ENCODE results near the gene EPYC. TPM values are rescaled to one million over a fixed set of nuclear protein-coding genes. Genes with fewer than 3 reads are reported as not detected.

The EPYC gene
- total RNA-seq, 1 donor from 2014 or later: not detected

GRCh38 chr12:90965204-90965603 is 39.6 kb downstream of the EPYC start:
- no peak overlapping the region for H3K27ac ChIP-seq
- no peaks in the 10 kb centered on the region for H3K4me1 ChIP-seq
- H3K27me3 ChIP-seq: no peaks in the 10 kb centered on the region
- no peak for DNase-seq (ENCODE audit: low spot score in 2 of 2)
- no peaks in the 10 kb centered on the region for H3K36me3 ChIP-seq
- intact Hi-C loops (cut with DNase I): no loop called here
- TF ChIP-seq CTCF (IDR thresholded peaks at IDR 0.05): no peak
- no peaks in the 10 kb centered on the region for H3K9me3 ChIP-seq
- no peak overlapping the region for H3K4me3 ChIP-seq

GRCh38 chr12:90964616-90965015 is 40.2 kb downstream of the EPYC start:
- no peaks in the 10 kb centered on the region for H3K36me3 ChIP-seq
- H3K4me3 ChIP-seq: no peak overlapping the region
- no peak for DNase-seq (ENCODE audit: low spot score in 2 of 2)
- H3K27me3 ChIP-seq: no peaks in the 10 kb centered on the region
- intact Hi-C loops (cut with DNase I): no loop called here
- H3K27ac ChIP-seq: no peak overlapping the region
- no peaks in the 10 kb centered on the region for H3K9me3 ChIP-seq
- no peaks in the 10 kb centered on the region for H3K4me1 ChIP-seq
- TF ChIP-seq CTCF (IDR thresholded peaks at IDR 0.05): no peak

GRCh38 chr12:90963946-90964345 is 40.8 kb downstream of the EPYC start:
- H3K27ac ChIP-seq: no peak overlapping the region
- TF ChIP-seq CTCF (IDR thresholded peaks at IDR 0.05): no peak
- no peak overlapping the region for H3K4me3 ChIP-seq
- intact Hi-C loops (cut with DNase I): no loop called here
- H3K36me3 ChIP-seq: no peaks in the 10 kb centered on the region
- DNase-seq (ENCODE audit: low spot score in 2 of 2): no peak
- no peaks in the 10 kb centered on the region for H3K27me3 ChIP-seq
- H3K4me1 ChIP-seq: no peaks in the 10 kb centered on the region
- no peaks in the 10 kb centered on the region for H3K9me3 ChIP-seq

- no peaks in the 10 kb centered on the region for H3K9me3 ChIP-seq
- no peaks in the 10 kb centered on the region for H3K27me3 ChIP-seq
- no peak overlapping the region for H3K4me3 ChIP-seq
- DNase-seq (ENCODE audit: low spot score in 2 of 2): no peak
- no peaks in the 10 kb centered on the region for H3K4me1 ChIP-seq
- H3K36me3 ChIP-seq: no peaks in the 10 kb centered on the region
- intact Hi-C loops (cut with DNase I): no loop called here
- H3K27ac ChIP-seq: no peak overlapping the region
- no peak for TF ChIP-seq CTCF (IDR thresholded peaks at IDR 0.05)
These were observed 43.6 kb downstream of the EPYC start for GRCh38 chr12:90961154-90961553.

- Histone ChIP-seq H3K9me3 (no peaks in the 10 kb centered on the region), H3K27ac (no peak overlapping the region), H3K36me3 (no peaks in the 10 kb centered on the region), H3K4me1 (no peaks in the 10 kb centered on the region), H3K4me3 (no peak overlapping the region), H3K27me3 (no peaks in the 10 kb centered on the region)
- intact Hi-C loops (cut with DNase I): loop anchor here (10.0 kb wide), 1 partner anchor 1415 kb away; no protein-coding TSS in a partner anchor
- TF ChIP-seq CTCF (IDR thresholded peaks at IDR 0.05): peak in 2 of 3 experiments; percentile 63 to 71
- DNase-seq (ENCODE audit: low spot score in 2 of 2): no peak
These were observed 45.1 kb downstream of the EPYC start for GRCh38 chr12:90959538-90960139.

GRCh38 chr12:90959032-90959431 is 45.7 kb downstream of the EPYC start:
- H3K27ac ChIP-seq: no peak overlapping the region
- TF ChIP-seq CTCF (IDR thresholded peaks at IDR 0.05): no peak
- no peaks in the 10 kb centered on the region for H3K4me1 ChIP-seq
- H3K4me3 ChIP-seq: no peak overlapping the region
- intact Hi-C loops (cut with DNase I): loop anchor here (10.0 kb wide), 1 partner anchor 1414 kb away; no protein-coding TSS in a partner anchor
- H3K27me3 ChIP-seq: no peaks in the 10 kb centered on the region
- H3K36me3 ChIP-seq: no peaks in the 10 kb centered on the region
- DNase-seq (ENCODE audit: low spot score in 2 of 2): no peak
- no peaks in the 10 kb centered on the region for H3K9me3 ChIP-seq
